EH (cell line): ENCODE measurements around the gene ADCY10.
"Not testable (repeated sequence)": the region's sequence is repeated elsewhere in the genome, so short reads cannot be mapped to it uniquely, and the experiment has no call there.

Experiments
- DNase-seq: peaks from one replicate; pipeline ENCODE4 v3.0.0-alpha.2; 2015; ENCODE audit warnings: low read depth

Gene ADCY10

DNA sequence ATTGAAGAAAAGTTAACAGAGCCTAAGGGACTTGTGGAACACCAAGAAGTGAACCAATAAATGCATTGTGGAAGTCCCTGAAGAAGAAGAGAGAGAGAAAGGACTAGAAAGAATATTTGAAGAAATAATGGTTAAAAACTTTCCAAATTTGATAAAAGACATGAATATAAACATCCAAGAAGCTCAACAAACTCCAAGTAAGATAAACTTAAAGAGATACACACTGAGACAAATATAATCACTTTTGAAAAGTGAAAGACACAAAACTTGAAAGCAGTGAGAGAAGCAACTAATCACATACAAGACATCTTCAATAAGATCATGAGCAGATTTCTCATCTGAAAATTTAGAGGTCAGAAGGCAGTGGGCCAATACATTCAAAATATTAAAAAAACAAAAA lies 101.0 kb downstream of the ADCY10 start:
- no peak for DNase-seq

DNA sequence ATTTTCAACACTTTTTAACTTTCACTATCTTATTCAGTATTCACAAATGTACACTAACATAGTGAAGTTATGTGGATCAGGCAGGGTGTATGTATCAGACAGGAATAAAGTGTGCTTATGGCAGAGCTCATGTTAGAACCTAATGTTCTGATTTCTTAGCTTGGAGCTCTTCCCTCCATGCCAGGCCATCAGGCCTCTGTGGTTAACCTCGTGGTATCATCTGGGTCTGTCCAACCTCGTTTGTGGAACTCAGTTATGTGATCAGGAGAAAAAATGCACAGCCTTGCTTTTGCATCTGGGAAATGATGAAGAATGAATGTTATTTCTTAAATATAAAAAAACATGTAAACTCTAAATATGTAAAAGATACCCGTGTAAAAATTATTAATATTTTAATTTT lies 105.2 kb downstream of the ADCY10 start:
- peak; percentile 28 for DNase-seq

DNA sequence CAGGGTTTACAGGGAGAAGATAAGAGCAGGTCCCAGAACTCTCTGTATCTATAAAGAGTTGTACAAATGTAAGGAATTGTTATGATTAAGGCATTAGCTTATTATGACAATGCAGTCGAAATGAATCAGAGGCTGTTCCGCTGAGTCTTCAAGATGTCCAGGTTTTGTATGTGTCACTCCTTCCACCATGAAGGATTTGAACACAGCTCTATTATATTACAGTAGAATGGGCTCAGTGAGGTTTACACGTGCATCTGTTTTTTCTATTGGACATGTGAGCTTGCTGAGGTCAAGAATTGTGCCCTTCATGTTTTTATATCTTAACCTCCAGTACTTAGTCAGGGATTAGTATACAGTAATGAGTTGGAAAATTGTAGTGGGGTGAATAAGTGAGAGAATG lies 105.8 kb downstream of the ADCY10 start:
- DNase-seq, result peak; percentile 62

- DNase-seq, result not testable (repeated sequence)
These were observed 107.3 kb downstream of the ADCY10 start for GRCh38 chr1:167806676-167807075.

DNA sequence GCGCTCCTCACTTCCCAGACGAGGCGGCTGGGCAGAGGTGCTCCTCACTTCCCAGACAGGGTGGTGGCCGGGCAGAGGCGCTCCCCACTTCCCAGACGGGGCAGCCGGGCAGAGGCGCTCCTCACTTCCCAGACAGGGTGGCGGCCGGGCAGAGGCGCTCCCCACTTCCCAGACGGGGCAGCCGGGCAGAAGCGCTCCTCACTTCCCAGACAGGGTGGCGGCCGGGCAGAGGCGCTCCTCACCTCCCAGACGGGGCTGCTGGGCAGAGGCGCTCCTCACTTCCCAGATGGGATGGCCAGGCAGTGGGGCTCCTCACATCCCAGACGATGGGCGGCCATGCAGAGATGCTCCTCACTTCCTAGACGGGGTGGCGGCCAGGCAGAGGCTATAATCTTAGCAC lies 107.7 kb downstream of the ADCY10 start:
- DNase-seq, result not testable (repeated sequence)

DNA sequence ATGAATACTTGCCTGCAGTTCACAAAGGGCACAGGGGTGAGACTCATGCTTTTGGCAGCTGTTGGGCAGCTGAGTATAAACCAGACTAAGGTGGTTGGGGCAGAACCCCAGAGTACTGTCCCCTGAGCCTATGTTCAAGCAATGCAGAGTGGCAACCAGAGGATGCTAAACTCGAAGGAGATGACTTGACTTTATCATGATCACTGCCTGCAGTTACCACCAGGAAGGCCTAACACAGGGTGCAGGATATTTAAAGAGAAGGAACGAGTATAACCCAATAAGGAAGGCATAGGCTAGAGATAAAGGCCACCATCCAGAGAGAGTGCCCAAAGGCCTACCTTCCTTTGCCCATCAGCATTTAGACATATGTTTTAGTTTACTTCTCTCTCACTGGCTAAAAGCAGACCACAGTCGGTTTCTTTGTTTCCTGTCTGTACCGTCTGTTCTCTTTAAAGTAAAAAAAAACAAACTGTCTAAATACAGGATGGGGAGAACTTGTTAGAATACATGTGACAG lies 108.8 kb downstream of the ADCY10 start:
- DNase-seq, result peak; percentile 27

DNA sequence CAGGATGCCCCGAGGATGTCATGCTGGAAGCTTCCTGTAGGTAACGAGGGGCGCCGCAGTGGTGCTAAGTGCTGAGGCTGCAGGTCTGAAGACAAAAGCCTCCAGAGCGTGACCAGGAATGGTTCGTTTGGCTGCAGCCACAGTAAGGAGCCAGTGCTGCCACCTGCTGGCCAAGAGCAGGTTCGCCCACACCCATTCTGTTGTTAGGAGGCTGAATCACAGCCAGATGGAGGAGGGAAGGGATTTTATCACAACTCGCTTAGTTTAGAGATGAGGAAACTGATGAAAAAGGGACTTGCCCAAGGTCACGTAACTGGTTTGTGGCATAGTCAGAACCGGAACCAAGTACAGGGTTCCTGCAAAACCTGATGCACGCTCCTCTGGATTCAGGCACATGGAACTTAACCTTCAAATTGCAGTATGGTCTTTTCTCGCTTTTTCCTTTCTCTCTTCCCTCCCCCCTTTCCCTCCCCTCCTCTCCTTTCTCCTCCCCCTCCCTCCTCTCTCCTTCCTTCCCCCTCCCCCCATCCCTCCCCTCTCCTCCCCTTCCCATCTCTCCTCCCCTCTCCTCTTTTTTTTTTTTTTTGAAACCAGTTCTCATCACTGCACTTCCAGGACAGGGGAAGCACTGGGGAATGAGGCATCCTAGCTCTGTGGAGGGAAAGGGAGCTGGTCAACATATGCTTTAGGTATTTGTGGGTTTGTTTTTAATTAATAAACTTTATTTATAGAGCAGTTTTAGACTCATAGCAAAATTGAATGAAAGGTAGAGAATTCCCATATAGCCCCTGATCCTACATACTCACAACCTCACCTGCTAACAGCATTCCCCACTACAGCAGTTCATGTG lies 110.4 kb downstream of the ADCY10 start:
- DNase-seq, result peak; percentile 92

GRCh38 chr1:167802235-167802634 lies 111.7 kb downstream of the ADCY10 start:
- DNase-seq, result no peak

DNA sequence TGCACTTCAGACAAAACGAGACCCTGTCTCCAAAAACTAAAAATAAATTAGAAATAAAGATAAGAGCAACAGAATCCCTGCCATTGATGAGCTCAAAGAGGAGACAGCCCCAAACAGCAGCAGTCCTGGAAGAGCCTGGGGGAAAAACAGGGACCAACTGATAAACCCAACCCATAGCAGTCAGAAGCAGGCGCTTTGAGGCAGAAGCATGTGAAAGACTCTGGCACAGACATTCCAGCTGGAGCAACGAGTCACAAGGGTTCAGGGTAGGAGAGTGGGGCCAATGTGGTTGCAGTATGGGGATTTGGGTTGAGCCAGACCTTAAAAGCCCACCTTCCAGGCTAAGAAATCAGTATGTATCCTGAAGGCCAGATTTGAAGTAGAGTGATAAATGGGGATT lies 113.7 kb downstream of the ADCY10 start:
- peak; percentile 24 for DNase-seq

GRCh38 chr1:167799747-167800146 lies 114.2 kb downstream of the ADCY10 start:
- DNase-seq, result no peak

- no peak for DNase-seq
These were observed 115.0 kb downstream of the ADCY10 start for GRCh38 chr1:167798952-167799351.

- peak; percentile 99 for DNase-seq
These were observed 116.9 kb downstream of the ADCY10 start for GRCh38 chr1:167797015-167797414.

- DNase-seq, result peak; percentile 30
These were observed 117.9 kb downstream of the ADCY10 start for GRCh38 chr1:167795810-167796740.

GRCh38 chr1:167794043-167794442 lies 119.9 kb downstream of the ADCY10 start:
- DNase-seq, result no peak

DNA sequence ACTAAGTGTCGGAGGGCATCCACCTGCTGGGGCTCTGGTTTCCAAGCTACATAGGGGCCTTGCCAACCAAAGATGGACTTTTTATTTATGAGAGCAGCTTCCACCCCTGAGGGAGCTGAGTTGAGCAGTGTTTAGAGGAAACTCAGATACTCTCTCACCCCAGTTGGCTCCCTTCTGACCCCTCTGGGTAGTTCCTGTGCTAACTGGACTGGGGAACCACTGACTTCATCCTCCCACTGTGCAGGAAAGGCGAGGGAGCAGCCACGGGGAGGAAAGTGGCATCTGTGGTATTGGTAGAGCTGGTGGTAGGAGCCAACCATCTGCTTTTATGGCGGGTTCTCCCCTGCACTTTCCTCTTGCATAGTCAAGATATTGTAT lies 121.8 kb downstream of the ADCY10 start:
- DNase-seq, result no peak

DNA sequence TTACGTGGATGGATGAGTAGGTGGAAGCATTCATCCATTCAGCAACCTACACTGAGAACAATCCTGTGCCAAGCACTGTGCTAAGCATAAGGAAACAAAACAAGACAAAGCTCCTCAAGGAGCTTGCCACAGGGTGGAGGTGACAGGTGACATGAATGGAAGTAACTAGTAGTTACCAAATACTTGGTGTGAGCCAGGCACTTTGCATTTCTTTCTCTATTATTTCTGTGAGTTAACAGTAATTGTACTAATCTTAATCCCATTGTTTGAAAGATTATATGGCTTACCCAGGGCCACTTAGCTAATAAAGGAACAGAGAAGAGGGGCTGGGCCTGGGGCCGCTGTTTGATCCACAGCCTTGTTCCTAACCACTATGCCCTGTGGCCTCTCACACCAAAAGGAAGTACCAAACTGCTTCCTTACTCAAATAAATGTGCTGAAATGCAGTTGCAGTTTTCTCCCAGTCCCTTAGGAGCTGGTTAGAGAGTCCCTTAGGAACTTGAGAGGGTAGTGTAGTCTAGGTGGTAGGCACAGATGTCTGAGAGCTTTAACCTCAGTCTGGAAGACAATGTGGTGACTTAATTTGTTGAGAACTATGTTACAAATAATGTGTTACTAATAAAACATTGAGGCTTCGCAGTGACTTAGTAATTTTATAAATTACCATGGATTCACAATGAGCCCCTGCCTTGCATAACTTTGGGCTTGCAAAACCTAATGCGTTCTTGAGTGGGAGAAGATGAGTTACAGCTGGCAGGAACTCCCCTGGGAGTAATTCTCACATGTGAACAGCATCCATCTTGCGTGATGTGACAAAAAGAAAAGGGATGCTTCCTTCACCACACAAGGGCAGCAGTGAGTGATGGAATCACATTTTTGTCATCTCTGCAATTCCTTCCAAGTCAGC lies 122.4 kb downstream of the ADCY10 start:
- DNase-seq, result peak; percentile 88

DNA sequence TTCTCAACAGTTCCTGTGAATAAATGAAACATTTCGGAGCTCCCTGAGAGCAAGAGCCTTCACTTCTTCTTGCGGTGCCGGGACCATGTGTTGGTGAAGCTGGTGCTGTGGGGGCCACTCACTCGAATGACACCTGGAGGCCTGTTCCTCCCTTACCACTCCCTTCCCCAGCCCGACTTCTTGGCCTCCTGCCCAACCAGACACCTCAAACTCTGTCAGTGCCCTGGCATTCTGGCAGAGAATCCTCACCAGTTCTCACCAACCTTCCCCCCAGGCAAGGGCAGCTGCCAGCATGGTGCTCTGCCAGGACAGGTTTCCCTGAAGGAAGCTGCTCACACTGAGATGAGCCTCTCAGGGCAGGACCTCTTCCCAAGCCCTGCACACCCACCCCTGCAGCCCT lies 123.8 kb downstream of the ADCY10 start:
- no peak for DNase-seq

GRCh38 chr1:167789501-167789900 lies 124.4 kb downstream of the ADCY10 start:
- DNase-seq, result no peak

DNA sequence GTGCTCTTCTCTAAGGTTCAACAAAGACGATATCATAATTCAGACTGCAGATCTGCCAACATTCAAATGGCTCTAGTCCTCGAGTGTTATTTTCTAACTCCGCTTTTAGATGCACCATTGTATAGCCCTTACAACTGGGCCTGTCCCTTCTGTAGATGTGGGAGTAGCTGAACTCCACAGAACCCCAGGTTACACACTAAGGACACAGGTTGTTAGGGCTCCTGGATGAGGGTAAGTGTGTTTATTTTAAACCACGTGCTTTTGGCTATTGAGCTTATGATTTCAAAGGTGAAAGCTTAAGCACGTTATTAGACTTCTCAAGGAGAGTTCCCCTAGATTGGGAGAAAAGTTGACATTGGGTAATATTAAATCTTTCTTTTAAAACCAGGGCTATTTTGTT lies 127.4 kb downstream of the ADCY10 start:
- no peak for DNase-seq

DNA sequence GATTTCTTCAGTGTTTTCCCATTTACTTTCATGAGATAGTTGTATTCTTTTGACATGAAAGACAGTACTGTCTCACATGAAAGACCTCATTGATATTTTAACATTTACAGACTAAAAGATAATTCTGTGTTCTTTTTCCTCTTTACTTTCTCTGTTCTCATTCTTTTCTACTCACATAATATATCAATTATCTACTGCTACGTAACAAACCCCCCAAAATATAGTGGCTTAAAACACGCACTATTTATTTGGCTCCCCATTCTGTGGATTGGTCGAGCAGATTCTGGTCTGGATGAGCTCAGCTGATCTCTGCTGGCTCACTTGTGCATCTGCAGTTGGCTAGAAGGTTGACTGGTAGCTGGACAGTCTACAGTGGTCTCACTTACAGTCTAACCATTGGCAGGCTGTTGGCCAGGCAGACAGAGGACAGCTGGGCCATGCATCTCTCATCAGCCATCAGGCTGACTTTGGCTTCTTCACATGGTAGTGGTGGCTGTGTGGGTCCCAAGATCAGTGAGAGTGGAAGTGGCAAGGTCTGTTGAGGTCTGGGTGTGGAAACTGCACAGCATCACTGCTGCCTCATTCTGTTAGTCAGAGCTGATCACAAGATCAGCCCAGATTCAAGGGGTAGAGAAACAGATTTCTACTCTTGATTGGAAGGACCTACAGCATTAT lies 128.9 kb downstream of the ADCY10 start:
- DNase-seq, result no peak

GRCh38 chr1:167782946-167783345 lies 131.0 kb downstream of the ADCY10 start:
- no peak for DNase-seq
